ENCODE measurements around the gene CKAP5. TPM values are rescaled to one million over a fixed set of nuclear protein-coding genes. Genes with fewer than 3 reads are reported as not detected.

Gene CKAP5
- total and polyA plus RNA-seq, 8 donors, result 4.0 to 36.3 (median 16.7) TPM

DNA sequence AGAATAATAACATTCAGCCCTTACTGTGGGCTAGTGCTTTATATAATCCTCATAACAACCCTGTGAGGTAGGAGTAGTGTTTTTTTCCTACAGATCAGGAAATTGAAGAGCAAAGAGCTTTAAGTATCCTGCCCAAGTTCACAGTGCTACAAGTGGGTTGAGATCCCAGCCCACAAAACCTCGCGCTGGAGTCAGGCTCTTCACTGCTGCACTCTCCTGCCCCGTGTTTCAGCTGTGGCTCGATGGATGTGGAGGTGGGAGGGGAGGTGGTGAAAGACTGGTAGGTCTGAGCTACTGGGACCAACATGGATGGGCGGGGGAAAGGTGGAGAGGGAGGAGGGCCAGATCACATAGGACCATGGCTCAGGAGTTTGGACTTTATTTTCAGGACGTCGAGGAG is 139.2 kb downstream of the CKAP5 start:
- Histone ChIP-seq H3K36me3 (peaks cover 5 to 31% (median 28%) of the 10 kb centered on the region in 3 donors), H3K27ac (no peak overlapping the region), H3K9me3 (no peaks in the 10 kb centered on the region), H3K4me1 (peaks cover 0 to 5% (median under 1%) of the 10 kb centered on the region in 3 donors), H3K27me3 (no peaks in the 10 kb centered on the region), H3K4me3 (no peak overlapping the region)
- 83% methylated on average over 7 of the region's 7 CpGs for WGBS, 2 donors
- intact Hi-C loops (cut with DNase I), result no loop called here
- DNase-seq (no peak), FAIRE-seq (no peak), ATAC-seq (no peak)
- TF ChIP-seq CTCF (IDR thresholded peaks at IDR 0.05), result no peak

DNA sequence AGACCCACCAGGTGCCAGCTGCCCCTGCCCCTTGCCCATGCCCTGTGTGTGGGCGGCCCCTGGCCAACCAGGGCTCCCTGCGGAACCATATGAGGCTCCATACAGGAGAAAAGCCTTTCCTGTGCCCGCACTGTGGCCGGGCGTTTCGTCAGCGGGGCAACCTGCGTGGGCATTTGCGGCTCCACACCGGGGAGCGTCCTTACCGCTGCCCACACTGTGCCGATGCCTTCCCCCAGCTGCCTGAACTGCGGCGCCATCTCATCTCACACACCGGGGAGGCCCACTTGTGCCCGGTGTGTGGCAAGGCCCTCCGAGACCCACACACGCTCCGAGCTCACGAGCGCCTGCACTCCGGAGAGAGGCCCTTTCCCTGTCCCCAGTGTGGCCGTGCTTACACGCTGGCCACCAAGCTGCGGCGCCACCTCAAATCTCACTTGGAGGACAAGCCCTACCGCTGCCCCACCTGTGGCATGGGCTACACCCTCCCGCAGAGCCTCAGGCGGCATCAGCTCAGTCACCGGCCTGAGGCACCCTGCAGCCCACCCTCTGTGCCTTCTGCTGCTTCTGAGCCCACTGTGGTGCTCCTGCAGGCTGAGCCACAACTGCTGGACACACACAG is 140.9 kb downstream of the CKAP5 start:
- no peak for DNase-seq
- intact Hi-C loops (cut with DNase I), result no loop called here

GRCh38 chr11:46701078-46701654 is 144.9 kb downstream of the CKAP5 start:
- H3K9me3 ChIP-seq, result no peaks in the 10 kb centered on the region
- ATAC-seq (no peak), DNase-seq (no peak), FAIRE-seq (no peak)
- H3K27me3 ChIP-seq, result no peaks in the 10 kb centered on the region
- WGBS, 2 donors, result 1% methylated on average over 29 of the region's 29 CpGs
- H3K36me3 ChIP-seq, result peaks cover 5 to 25% (median 24%) of the 10 kb centered on the region in 3 donors
- peak overlapping the region; percentile 79 to 93 (median 86) for H3K27ac ChIP-seq
- peak overlapping the region; percentile 84 to 98 (median 94) for H3K4me3 ChIP-seq
- H3K4me1 ChIP-seq, result peaks cover 0 to 24% (median 5%) of the 10 kb centered on the region in 3 donors
- TF ChIP-seq CTCF (IDR thresholded peaks at IDR 0.05), result no peak
- intact Hi-C loops (cut with DNase I), result no loop called here

More for the DNA sequence above, 140.9 kb downstream of the CKAP5 start:
- 96% methylated on average over 31 of the region's 31 CpGs for WGBS, 2 donors
- peaks cover 0 to 10% (median 5%) of the 10 kb centered on the region in 3 donors for H3K4me1 ChIP-seq
- no peak overlapping the region for H3K27ac ChIP-seq
- no peaks in the 10 kb centered on the region for H3K27me3 ChIP-seq
- FAIRE-seq (no peak), ATAC-seq (no peak)
- peaks cover 5 to 31% (median 28%) of the 10 kb centered on the region in 3 donors for H3K36me3 ChIP-seq
- no peak for TF ChIP-seq CTCF (IDR thresholded peaks at IDR 0.05)
- no peak overlapping the region for H3K4me3 ChIP-seq
- no peaks in the 10 kb centered on the region for H3K9me3 ChIP-seq

GRCh38 chr11:46700241-46701077 is 145.6 kb downstream of the CKAP5 start, which contains the start of the genes ARHGAP1 and ZNF408:
Gene ARHGAP1 (minus strand): TSS chr11:46700619. CDS start chr11:46696107, 4,512 bp downstream.
Gene ZNF408 (plus strand): TSS chr11:46701031. CDS start chr11:46701048, 17 bp downstream.
- Histone ChIP-seq H3K9me3 (no peaks in the 10 kb centered on the region), H3K27me3 (no peaks in the 10 kb centered on the region), H3K36me3 (peaks cover 5 to 23% (median 22%) of the 10 kb centered on the region in 3 donors), H3K4me3 (peak within 1 kb of the TSS; percentile 84 to 98 (median 94)), H3K27ac (peak within 1 kb of the TSS; percentile 79 to 93 (median 86)), H3K4me1 (peaks cover 0 to 24% (median 5%) of the 10 kb centered on the region in 3 donors)
- peak; percentile 80 for FAIRE-seq
- WGBS, 2 donors, result 1% methylated on average over 43 to 44 of the region's 44 CpGs
- intact Hi-C loops (cut with DNase I), result no loop called here
- DNase-seq, result peak; percentile 96 to 100 (median 99)
- peak; percentile 96 to 97 (median 97) for ATAC-seq
- TF ChIP-seq CTCF (IDR thresholded peaks at IDR 0.05), result no peak

Measured in pancreas (tissue), 10 donors.